Stimulated activated memory B cell treated with anti-CD40 and anti-IgM and Interleukin-4, amounts not matched to agents 10 μg/mL and 1 μg/mL and 100 μg/mL, for 72 hours (primary cell): Measurements from ENCODE around the gene FLAD1.

Experiments used
- ATAC-seq: fragments of 150-1000 bp; cut with Tn5 transposase; 2 replicates; pipeline ENCODE4 v1.10.0; 2021
- H3K27ac Mint-ChIP-seq: one replicate; pipeline ENCODE4 v1.8.0; 2022; ENCODE audit warnings: mild to moderate bottlenecking, mixed read lengths
- H3K27me3 Mint-ChIP-seq: one replicate; pipeline ENCODE4 v1.8.0; 2022; ENCODE audit warnings: mixed read lengths
- H3K36me3 Mint-ChIP-seq: one replicate; pipeline ENCODE4 v1.8.0; 2022; ENCODE audit warnings: mixed read lengths
- H3K4me1 Mint-ChIP-seq: one replicate; pipeline ENCODE4 v1.8.0; 2022; ENCODE audit warnings: mixed read lengths
- H3K4me3 Mint-ChIP-seq: one replicate; pipeline ENCODE4 v1.8.0; 2022; ENCODE audit warnings: mild to moderate bottlenecking, moderate library complexity, mixed read lengths
- H3K9me3 Mint-ChIP-seq: one replicate; pipeline ENCODE4 v1.8.0; 2022; ENCODE audit warnings: mixed read lengths

FLAD1 gene

DNA sequence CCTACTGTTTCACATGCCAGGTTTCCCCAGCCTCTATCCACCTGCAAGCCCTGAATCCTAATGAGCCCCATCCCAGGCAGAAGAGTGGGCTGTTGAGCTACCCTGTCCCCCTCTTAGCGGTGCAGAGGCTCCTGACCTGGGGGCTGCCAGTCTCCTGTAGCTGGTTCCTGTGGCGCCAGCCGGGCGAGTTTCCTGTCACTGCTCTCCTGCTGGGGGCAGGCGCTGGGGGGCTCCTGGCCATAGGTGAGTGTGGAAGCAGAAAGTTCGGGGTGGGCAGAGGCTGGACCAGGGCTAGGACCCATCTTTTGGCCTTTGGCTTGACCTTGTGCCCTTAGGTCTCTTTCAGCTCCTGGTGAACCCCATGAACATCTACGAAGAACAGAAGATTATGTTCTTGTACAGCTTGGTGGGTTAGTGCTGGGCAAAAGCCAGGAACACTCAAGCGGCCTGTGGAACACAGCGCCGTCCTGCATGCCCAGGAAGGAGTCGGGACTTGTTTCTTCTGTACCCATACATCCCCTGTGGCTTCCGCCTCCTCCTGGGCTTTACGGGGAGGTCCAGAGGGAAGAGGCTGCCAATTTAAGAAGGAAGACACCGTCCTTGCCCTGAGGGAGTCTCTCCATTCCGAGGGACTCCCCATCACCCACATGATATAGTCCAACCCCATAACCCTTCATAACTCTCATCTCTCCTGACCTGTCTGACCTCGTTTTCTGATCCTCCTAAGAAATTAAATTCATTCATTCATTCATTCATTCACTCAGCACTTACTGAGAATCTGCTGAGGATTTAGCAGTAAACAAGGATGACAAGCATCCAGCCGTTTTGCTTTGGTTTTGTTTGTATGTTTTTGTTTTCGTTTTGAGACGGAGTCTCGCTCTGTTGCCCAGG, 51.4 kb downstream of the FLAD1 start:
- no peaks in the 10 kb centered on the region for H3K9me3 Mint-ChIP-seq
- no peaks in the 10 kb centered on the region for H3K4me1 Mint-ChIP-seq
- H3K27me3 Mint-ChIP-seq = peaks cover 44% of the 10 kb centered on the region
- no peak overlapping the region for H3K4me3 Mint-ChIP-seq
- no peak for ATAC-seq
- no peaks in the 10 kb centered on the region for H3K36me3 Mint-ChIP-seq
- H3K27ac Mint-ChIP-seq = no peak overlapping the region

DNA sequence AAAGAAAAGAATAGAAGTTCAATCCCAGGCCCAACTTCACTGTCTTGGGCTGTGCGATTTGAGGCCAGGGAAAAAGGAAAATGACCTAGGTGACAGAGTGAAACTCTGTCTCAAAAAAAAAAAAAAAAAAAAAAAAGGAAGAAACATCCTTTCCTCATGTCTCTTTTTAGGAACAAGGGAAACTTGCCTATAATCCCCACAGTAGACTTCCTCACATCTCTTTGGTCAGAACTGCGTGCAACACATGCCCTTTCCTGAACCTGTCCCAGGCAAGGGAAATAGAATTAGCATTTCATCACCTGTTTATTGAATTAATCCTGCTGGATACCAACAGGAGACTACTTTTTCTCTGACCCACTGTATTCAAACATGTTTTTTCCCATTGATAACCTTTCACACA, 52.8 kb downstream of the FLAD1 start:
- Mint-ChIP-seq H3K27ac (no peak overlapping the region), H3K36me3 (no peaks in the 10 kb centered on the region), H3K27me3 (peaks cover 52% of the 10 kb centered on the region), H3K4me3 (no peak overlapping the region), H3K9me3 (no peaks in the 10 kb centered on the region), H3K4me1 (no peaks in the 10 kb centered on the region)
- no peak for ATAC-seq

DNA sequence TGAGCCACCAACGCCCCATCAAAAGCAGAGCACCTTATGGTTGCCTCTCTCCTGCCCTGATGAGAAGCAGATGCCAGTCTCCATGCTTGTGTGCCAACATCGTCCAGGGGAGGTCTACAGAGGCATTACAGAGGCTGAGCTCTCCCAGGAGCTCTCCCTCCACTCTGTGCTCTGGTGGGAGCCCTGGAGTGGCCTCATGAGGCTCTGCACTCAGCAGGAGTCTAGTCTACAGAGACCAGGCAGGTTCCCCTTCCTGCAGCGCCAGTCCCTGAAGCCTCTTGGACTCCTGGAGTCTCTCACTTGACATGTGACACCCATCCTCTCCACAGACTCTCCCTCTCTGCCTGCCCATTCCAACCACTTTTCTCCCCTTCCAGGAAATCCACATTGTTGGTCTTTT, 53.9 kb downstream of the FLAD1 start:
- H3K4me3 Mint-ChIP-seq = no peak overlapping the region
- H3K27me3 Mint-ChIP-seq = peaks cover 57% of the 10 kb centered on the region
- H3K36me3 Mint-ChIP-seq = no peaks in the 10 kb centered on the region
- H3K4me1 Mint-ChIP-seq = no peaks in the 10 kb centered on the region
- no peak overlapping the region for H3K27ac Mint-ChIP-seq
- no peak for ATAC-seq
- H3K9me3 Mint-ChIP-seq = no peaks in the 10 kb centered on the region

DNA sequence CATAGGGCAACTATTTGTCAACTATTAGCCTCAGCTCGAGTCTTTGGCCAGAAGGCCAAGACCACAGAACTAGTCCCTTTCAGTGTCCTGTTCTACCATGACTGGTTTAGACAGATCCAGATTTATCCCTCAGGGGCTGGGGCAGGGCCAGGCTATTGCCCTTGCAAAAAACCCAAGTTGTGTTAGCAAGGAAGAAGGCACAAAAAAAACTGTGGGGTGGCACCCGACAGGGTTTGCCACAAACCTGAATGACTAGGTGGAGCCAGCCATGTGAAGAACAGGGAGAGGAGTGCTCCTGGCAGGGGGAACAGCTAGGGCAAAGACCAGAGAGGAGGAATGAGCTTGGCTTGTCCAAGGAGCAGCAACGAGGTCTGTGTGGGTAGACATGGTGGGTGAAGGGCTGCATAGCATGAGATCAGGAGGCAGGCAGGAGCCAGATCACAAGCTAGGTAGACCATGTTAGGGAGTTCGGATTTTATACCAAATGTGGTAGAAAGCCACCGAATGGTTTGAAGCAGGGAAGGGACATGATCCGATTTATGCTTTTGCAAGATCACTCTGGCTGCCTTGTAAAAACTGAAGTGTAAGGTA, 54.8 kb downstream of the FLAD1 start:
- ATAC-seq = no peak
- H3K36me3 Mint-ChIP-seq = no peaks in the 10 kb centered on the region
- no peaks in the 10 kb centered on the region for H3K9me3 Mint-ChIP-seq
- peaks cover 57% of the 10 kb centered on the region for H3K27me3 Mint-ChIP-seq
- H3K27ac Mint-ChIP-seq = no peak overlapping the region
- no peaks in the 10 kb centered on the region for H3K4me1 Mint-ChIP-seq
- H3K4me3 Mint-ChIP-seq = no peak overlapping the region

DNA sequence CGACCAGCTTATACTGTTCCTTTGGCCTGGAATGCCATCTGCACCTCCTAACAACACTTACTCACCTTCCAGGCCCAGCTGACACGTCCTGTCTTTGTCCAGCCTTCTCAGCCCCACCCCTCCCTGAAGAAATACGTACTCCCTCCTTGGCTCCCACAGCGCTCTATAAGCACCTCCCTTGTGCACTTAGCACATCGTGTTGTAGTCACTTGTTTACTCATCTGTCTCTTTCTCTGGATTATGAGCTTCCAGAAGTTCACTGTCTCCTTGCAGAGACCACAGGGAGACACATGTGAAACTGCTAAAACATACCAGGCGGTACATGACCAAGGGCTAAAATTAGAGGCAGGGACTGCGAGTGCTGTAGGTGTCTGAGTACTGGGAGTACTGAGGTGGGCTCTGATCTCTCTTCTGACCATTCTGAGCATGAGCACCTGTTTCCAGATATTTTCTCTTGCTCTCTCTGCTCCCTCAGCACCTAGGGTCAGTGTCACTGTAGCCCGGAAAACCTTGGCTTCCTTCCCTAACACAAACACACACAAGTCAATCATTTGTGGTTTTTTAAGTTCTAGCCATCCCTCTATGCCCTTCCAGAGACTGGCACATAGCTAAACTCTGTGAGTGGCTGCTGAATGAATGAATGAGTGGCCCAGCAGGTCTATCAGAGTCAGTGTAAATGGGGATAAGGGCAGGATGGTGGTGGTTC, 55.6 kb downstream of the FLAD1 start:
- Mint-ChIP-seq H3K27me3 (peaks cover 55% of the 10 kb centered on the region), H3K9me3 (no peaks in the 10 kb centered on the region), H3K27ac (no peak overlapping the region), H3K36me3 (no peaks in the 10 kb centered on the region), H3K4me3 (no peak overlapping the region), H3K4me1 (no peaks in the 10 kb centered on the region)
- ATAC-seq = no peak

DNA sequence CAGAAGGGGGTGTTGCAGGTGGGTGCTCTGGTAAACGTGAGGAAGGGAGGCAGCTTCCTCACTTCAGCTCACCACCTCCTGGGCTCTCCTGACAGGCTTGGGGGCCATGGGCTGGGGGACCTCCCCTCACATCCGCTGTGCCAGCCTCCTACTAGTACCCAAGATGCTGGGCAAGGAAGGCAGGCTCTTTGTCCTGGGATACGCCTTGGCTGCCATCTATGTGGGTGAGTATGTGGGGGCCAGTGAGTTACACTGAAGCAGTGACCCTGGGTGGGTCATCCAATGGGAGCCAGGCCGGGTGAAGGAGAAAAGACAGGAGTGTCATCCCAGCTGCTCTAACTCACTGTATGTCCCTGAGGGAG, 56.1 kb downstream of the FLAD1 start:
- Mint-ChIP-seq H3K27ac (no peak overlapping the region), H3K4me3 (no peak overlapping the region), H3K36me3 (no peaks in the 10 kb centered on the region), H3K9me3 (no peaks in the 10 kb centered on the region), H3K27me3 (peaks cover 50% of the 10 kb centered on the region), H3K4me1 (peaks cover under 1% of the 10 kb centered on the region)
- ATAC-seq = no peak

DNA sequence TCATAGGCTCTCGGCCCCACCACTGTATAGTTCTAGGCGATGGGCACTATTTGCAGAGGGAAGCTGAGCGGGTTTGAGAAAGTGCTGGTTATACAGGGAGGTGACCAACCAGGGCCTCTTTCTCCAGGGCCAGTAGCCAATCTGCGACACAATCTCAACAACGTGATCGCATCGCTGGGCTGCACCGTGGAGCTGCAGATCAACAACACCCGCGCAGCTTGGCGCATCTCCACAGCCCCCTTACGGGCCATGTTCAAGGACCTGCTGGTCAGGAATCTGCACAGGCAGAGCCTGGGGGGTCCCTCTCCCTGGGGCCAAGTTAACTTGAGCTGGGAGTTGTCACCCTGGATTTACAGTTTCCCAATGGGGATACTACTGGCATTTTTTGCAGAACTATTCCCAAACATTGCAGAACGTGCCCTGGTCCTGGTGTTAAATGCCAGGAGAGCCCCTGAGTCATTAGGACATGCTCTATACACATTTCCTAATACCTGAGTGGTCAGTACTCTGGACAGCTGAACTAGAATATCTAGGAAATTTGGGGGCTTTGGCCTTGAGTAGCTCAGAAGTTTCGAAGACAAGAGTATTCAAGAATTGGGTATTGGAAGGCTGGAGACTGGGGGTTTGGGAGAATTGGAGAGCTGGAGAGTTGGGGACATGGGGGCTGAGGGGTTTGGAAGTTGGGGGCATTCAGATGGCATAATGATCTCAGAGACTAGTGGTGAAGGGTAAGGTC, 57.4 kb downstream of the FLAD1 start:
- no peak overlapping the region for H3K27ac Mint-ChIP-seq
- no peak overlapping the region for H3K4me3 Mint-ChIP-seq
- peaks cover 40% of the 10 kb centered on the region for H3K27me3 Mint-ChIP-seq
- H3K4me1 Mint-ChIP-seq = peaks cover 10% of the 10 kb centered on the region
- no peaks in the 10 kb centered on the region for H3K9me3 Mint-ChIP-seq
- H3K36me3 Mint-ChIP-seq = no peaks in the 10 kb centered on the region
- ATAC-seq = no peak
